ENCODE measurements around the gene MAP3K7CL. TPM values are rescaled to one million over a fixed set of nuclear protein-coding genes. Genes with fewer than 3 reads are reported as not detected.

Gene MAP3K7CL
- polyA plus RNA-seq, 12 donors, result 26.4 to 96.9 (median 83.5) TPM; not detected in 1

GRCh38 chr21:29190923-29191331, 60.5 kb downstream of the MAP3K7CL start:
- no peak for DNase-seq

GRCh38 chr21:29193072-29193471, 62.6 kb downstream of the MAP3K7CL start:
- DNase-seq, result no peak

GRCh38 chr21:29193901-29194300, 63.5 kb downstream of the MAP3K7CL start:
- DNase-seq, result no peak

GRCh38 chr21:29194342-29194741, 63.9 kb downstream of the MAP3K7CL start:
- no peak for DNase-seq

- no peak for DNase-seq
These were observed 64.4 kb downstream of the MAP3K7CL start for GRCh38 chr21:29194847-29195246.

GRCh38 chr21:29195981-29196669, 65.7 kb downstream of the MAP3K7CL start:
- DNase-seq, result no peak

GRCh38 chr21:29196670-29197191, 66.3 kb downstream of the MAP3K7CL start:
- no peak for DNase-seq

GRCh38 chr21:29201186-29201585, 70.7 kb downstream of the MAP3K7CL start:
- DNase-seq, result no peak

- no peak for DNase-seq
These were observed 74.6 kb downstream of the MAP3K7CL start for GRCh38 chr21:29205009-29205408.

GRCh38 chr21:29205988-29206387, 75.5 kb downstream of the MAP3K7CL start:
- no peak for DNase-seq

- DNase-seq, result no peak
These were observed 76.0 kb downstream of the MAP3K7CL start for GRCh38 chr21:29206445-29206844.

GRCh38 chr21:29207201-29207600, 76.8 kb downstream of the MAP3K7CL start:
- no peak for DNase-seq

GRCh38 chr21:29208044-29208681, 77.7 kb downstream of the MAP3K7CL start:
- DNase-seq, result no peak

GRCh38 chr21:29208682-29209059, 78.2 kb downstream of the MAP3K7CL start:
- no peak for DNase-seq

GRCh38 chr21:29209696-29210095, 79.3 kb downstream of the MAP3K7CL start:
- no peak for DNase-seq

- no peak for DNase-seq
These were observed 80.8 kb downstream of the MAP3K7CL start for GRCh38 chr21:29211205-29211604.

GRCh38 chr21:29212446-29212845, 82.0 kb downstream of the MAP3K7CL start:
- DNase-seq, result no peak

- no peak for DNase-seq
These were observed 83.3 kb downstream of the MAP3K7CL start for GRCh38 chr21:29213513-29214385.

- DNase-seq, result no peak
These were observed 85.3 kb downstream of the MAP3K7CL start for GRCh38 chr21:29215709-29216108.

- DNase-seq, result no peak
These were observed 87.4 kb downstream of the MAP3K7CL start for GRCh38 chr21:29217818-29218291.

GRCh38 chr21:29218749-29219148, 88.3 kb downstream of the MAP3K7CL start:
- no peak for DNase-seq

GRCh38 chr21:29219165-29219770, 88.8 kb downstream of the MAP3K7CL start:
- no peak for DNase-seq

Data from muscle of arm (tissue), 12 donors.